BE2C (cell line): ENCODE data around the gene IL17C.
A peak's percentile ranks its signal among the peaks of the same experiment; 100 is the strongest.

Experiments
- DNase-seq: peaks from one replicate; pipeline ENCODE4 v3.0.0-alpha.2; 2020
- H3K27me3 ChIP-seq: fragments of 250-450 bp; sonication (Bioruptor Pico); 2 replicates; pipeline ENCODE4 v1.5.1; 2020; ENCODE audit warnings: mild to moderate bottlenecking
- H3K36me3 ChIP-seq: fragments of 250-450 bp; sonication (Bioruptor Pico); 2 replicates; pipeline ENCODE4 v1.5.1; 2020; ENCODE audit warnings: mild to moderate bottlenecking
- H3K4me1 ChIP-seq: fragments of 250-450 bp; sonication (Bioruptor Pico); 2 replicates; pipeline ENCODE4 v1.5.1; 2020
- H3K4me3 ChIP-seq: 2 replicates; pipeline ENCODE4 v1.5.1; 2011; ENCODE audit warnings: low read depth, low read length
- H3K9me3 ChIP-seq: fragments of 250-450 bp; sonication (Bioruptor Pico); 2 replicates; pipeline ENCODE4 v1.5.1; 2020
- CTCF ChIP-seq: IDR thresholded peaks from 2 replicates; pipeline ENCODE4 v1.5.1; 2012; ENCODE audit warnings: mild to moderate bottlenecking, low read depth, low read length

Gene IL17C

GRCh38 chr16:88629835-88630234 lies 8.5 kb upstream of the IL17C start:
- no peak overlapping the region for H3K4me3 ChIP-seq
- H3K9me3 ChIP-seq: no peaks in the 10 kb centered on the region
- no peaks in the 10 kb centered on the region for H3K27me3 ChIP-seq
- DNase-seq: no peak
- no peak for TF ChIP-seq CTCF
- H3K4me1 ChIP-seq: no peaks in the 10 kb centered on the region
- H3K36me3 ChIP-seq: peaks cover 42% of the 10 kb centered on the region

DNA sequence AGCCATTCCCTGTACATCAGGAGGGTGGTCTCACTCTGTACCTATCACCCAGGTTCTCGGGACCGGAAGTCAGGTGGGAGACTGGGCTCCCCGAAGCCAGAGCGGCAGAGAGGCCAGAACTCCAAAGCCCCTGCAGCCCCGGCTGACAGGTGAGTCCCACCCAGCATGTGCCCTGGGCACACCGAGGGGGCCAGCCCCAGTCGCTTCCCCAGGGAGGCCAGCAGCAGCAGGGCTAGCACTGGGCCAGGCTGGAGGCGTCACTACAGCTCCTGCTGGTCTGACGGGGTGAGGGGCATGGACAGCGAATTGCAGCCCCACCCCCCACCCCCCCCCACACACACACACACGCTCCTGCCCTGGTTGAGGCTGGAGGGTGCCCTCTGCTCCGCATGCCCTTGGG lies 7.9 kb upstream of the IL17C start:
- Histone ChIP-seq H3K36me3 (peaks cover 36% of the 10 kb centered on the region), H3K4me1 (no peaks in the 10 kb centered on the region), H3K27me3 (no peaks in the 10 kb centered on the region), H3K4me3 (no peak overlapping the region), H3K9me3 (no peaks in the 10 kb centered on the region)
- TF ChIP-seq CTCF: no peak
- peak; percentile 9 for DNase-seq

DNA sequence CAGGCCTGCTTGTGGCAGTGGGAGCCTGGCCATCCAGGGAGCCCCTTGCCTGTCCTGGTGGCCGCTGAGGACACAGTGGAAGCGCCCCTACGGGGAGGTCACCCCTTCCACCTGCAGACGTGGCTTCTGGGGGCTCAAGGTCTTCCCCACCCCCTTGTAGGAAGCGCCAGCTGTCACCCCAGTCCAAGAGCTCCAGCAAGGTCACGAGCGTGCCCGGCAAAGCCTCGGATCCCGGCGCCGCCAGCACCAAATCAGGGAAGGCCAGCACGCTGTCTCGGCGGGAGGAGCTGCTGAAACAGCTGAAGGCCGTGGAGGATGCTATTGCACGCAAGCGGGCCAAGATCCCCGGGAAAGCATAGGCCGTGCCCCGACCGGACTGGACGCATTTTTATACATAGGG lies 7.4 kb upstream of the IL17C start:
- Histone ChIP-seq H3K9me3 (no peaks in the 10 kb centered on the region), H3K36me3 (peaks cover 35% of the 10 kb centered on the region), H3K4me3 (no peak overlapping the region), H3K4me1 (no peaks in the 10 kb centered on the region), H3K27me3 (no peaks in the 10 kb centered on the region)
- TF ChIP-seq CTCF: no peak
- no peak for DNase-seq

GRCh38 chr16:88631384-88631783 lies 7.0 kb upstream of the IL17C start:
- Histone ChIP-seq H3K9me3 (no peaks in the 10 kb centered on the region), H3K4me3 (no peak overlapping the region), H3K4me1 (no peaks in the 10 kb centered on the region), H3K27me3 (no peaks in the 10 kb centered on the region), H3K36me3 (peaks cover 35% of the 10 kb centered on the region)
- TF ChIP-seq CTCF: no peak
- DNase-seq: peak; percentile 6

GRCh38 chr16:88631920-88632586 lies 6.3 kb upstream of the IL17C start:
- H3K9me3 ChIP-seq: no peaks in the 10 kb centered on the region
- no peaks in the 10 kb centered on the region for H3K4me1 ChIP-seq
- no peak overlapping the region for H3K4me3 ChIP-seq
- TF ChIP-seq CTCF: no peak
- no peaks in the 10 kb centered on the region for H3K27me3 ChIP-seq
- DNase-seq: peak; percentile 4
- peaks cover 32% of the 10 kb centered on the region for H3K36me3 ChIP-seq

- no peak for DNase-seq
- no peaks in the 10 kb centered on the region for H3K9me3 ChIP-seq
- no peaks in the 10 kb centered on the region for H3K27me3 ChIP-seq
- TF ChIP-seq CTCF: no peak
- H3K36me3 ChIP-seq: peaks cover 27% of the 10 kb centered on the region
- no peak overlapping the region for H3K4me3 ChIP-seq
- H3K4me1 ChIP-seq: no peaks in the 10 kb centered on the region
Observed at GRCh38 chr16:88632587-88632930, 5.8 kb upstream of the IL17C start.
